NAMALWA (cell line): Measurements from ENCODE around the gene NUP214.
A peak's percentile ranks its signal among the peaks of the same experiment; 100 is the strongest.
"Not testable (repeated sequence)": the region's sequence is repeated elsewhere in the genome, so short reads cannot be mapped to it uniquely, and the experiment has no call there.

Source experiments
- DNase-seq: peaks from one replicate; pipeline ENCODE4 v3.0.0-alpha.2; 2015; ENCODE audit warnings: low spot score

The NUP214 gene

DNA sequence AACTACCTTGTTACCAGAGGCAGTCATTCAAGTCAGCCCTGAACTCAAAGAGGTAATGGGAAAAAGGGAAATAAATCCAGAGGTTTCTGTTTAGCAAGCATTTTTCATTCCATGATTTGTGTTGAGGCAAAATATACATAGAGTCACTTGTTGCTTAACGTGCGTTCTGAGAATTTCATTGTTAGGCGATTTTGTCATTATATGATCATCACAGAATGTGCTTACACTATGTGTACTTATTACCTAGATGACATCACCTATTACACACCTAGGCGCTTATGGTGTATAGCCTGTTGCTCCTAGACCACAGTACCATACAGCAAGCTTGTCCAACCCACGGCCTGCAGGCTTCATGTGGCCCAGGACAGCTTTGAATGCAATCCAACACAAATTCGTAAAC lies 36.2 kb downstream of the NUP214 start:
- DNase-seq, result no peak

DNA sequence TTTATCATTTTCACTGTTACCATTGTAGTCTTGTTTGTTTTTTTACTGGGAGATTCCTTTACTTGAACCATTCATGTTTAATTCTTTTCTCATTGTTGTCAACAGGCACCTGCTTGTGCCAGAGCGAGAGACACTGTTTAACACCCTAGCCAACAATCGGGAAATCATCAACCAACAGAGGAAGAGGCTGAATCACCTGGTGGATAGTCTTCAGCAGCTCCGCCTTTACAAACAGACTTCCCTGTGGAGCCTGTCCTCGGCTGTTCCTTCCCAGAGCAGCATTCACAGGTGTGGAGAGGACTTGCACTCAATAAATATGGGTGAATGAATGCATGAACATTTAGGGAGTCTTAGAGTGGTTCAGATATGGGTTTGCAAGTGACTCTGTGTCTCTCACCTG lies 37.5 kb downstream of the NUP214 start:
- DNase-seq, result no peak

DNA sequence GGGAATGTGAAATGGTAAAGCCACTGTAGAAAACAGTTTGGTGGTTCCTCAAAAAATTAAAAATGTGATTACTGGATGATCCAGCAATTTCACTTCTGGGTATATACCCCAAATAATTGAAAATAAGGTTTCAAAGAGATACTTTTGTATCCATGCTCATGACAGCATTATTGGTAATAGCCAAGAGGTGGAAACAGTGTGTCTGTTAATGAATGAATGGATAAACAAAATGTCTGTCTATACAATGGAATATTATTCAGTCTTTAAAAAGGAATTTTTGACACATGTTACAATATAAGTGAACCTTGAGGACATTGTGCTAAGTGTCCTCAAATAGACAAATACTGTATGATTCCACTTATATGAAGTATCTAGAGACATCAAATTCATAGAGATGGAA lies 40.1 kb downstream of the NUP214 start:
- DNase-seq, result no peak

DNA sequence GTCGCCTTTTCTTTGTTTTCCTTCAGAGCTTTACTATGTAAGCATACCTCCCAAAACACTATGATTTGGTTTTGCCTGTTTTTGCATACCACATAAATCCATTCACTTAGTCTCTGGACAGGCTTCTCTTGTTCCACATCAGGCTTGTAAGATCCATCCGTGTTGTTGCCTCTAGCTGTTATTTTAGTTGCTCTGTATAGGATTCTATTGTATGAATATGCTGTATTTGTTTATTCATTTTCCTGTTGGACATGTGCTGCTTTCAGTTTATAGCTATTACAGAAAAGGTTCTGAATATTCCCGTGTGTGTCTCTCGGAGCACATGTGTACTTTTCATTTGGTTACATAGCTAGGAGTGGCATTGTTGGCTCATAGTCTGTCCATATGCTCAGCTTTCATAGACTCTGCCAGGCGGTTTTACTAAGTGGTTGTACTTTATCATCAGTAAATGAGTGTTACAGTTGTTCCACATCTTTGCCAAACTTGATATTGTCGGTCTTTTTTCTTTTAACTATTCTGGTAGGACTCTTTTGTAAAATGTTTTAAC lies 41.8 kb downstream of the NUP214 start:
- DNase-seq, result no peak

DNA sequence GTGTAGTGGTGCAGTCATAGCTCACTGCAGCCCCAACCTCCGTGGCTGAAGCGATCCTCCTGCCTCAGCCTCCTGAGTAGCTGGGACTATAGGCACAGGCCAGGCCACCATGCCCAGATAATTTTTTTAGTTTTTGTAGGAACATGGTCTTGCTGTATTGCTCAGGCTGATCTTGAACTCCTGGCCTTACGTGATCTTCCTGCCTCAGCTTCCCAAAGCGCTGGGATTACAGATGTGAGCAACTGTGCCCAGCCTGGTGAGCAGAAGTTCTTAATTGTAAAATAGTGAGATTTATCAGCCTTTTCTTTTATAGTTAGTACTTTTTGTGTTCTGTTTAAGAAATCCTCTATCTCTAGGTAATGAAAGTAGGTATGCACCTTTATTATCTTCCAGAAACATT lies 42.5 kb downstream of the NUP214 start:
- DNase-seq, result no peak

DNA sequence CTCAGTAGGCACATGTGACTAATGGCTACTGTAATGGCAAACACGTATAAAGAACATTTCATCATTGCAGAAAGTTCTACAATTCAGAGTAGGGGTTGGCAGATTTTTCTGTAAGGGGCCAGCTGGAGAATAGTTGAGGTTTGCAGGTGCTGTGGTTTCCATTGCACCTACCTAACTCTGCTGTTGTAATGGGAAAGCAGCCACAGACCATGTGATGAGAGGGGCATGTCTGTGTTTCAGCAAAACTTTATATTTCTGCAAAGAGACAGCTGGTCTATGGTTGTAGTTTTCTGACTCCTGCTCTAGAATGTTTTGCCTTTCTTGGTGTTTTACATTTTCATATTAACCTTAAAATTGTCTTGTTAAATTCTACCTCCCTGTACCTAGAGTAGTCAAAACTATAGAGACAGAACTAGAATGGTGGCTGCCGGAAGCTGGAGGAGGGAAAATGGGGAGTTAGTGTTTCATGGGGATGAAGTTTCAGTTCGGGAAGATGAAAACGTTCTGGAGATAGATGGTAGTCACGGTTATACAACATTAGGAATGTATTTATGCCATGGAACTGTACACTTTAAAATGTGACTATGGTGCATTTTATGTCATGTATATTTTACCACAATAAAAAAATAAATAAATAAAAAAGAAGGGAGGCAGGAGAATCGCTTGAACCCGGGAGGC lies 44.3 kb downstream of the NUP214 start:
- DNase-seq, result no peak

DNA sequence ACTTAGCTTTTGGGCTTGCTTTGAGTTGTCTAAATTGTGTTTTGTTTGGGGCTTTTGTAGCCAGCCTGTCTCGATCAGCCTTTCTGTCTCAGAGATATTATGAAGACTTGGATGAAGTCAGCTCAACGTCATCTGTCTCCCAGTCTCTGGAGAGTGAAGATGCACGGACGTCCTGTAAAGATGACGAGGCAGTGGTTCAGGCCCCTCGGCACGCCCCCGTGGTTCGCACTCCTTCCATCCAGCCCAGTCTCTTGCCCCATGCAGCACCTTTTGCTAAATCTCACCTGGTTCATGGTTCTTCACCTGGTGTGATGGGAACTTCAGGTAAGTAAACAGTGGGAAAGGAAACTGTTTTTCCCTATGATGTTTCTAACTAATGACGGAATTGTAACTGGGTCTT lies 48.6 kb downstream of the NUP214 start:
- DNase-seq, result no peak

DNA sequence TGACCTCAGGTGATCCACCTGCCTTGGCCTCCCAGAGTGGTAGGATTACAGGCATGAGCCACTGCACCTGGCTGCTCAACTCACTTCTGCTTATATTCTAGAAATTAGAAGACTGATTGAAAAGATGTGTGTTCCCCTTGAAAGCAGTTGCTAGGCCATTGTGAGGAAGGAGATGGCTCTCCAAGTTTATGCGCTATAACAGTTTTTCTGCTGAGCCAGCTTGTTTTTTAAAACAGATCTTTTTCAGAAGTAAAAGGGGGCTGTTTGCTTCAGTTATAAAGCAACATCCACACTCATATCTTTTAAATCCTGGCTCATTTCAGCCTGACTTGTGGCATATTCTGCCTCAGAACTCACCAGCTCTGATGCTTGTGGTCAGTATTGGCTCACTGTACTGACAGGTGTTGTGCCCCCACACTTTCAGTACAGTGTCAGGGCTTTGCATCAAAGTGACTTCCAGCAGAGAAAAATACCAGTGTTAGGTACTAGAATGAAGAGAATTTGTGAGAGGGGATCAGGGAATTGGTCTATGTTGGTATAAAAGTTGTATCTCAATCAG lies 49.4 kb downstream of the NUP214 start:
- no peak for DNase-seq

DNA sequence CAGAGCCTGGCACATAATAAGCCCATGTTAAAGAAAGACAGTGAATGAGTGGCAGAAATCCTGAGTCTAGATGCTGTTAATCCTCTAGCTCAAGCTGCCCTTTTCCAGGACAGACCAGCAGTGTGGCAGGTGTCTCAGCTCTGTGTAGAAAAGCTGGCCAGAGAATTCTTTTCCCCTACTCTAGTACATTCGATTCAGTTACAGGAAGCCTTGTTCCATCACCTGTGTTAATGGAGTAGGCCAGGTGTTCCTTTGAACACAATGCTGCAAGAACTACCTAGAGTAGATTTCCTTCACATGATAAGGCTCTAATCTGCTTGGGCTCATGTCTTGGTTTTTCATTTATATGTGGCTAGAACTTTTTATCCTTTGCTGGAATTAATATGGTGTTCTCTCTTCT lies 52.5 kb downstream of the NUP214 start:
- DNase-seq, result no peak

DNA sequence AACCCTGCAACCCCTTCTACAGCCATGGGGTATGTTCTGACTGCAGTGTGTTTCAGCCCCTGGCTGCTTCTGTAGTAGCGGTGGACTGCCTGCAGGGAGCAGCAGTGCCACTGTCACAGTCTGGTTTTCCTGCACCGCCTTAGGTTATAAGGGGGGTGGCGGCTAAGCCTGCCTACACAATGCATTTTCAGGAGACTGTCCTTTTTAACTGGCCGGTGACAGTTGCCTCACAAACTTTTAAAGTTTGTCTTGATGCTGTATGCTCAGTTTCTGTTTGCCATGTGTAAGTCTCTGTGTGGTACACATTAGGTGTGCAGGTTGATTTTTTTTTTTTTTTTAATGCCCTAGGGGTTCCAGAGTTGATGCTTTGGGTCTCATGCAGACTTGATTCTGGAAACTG lies 53.0 kb downstream of the NUP214 start:
- DNase-seq, result peak; percentile 86

DNA sequence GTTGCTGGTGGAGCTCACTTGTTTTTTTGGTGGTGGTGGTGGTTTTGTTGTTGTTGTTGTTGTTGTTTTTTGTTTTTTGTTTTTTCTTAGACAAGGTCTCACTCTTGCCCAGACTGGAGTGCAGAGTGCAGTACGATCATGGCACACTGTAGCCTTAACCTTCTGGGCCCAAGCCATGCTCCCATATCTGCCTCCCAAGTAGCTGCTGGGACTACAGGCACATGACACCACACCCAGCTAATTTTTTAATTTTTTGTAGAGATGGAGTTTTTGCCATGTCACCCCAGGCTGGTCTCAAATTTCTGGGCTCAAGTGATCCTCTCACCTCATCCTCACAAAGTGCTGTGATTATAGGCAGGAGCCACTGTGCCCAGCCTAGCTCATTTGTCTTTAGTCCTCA lies 53.5 kb downstream of the NUP214 start:
- DNase-seq, result no peak

DNA sequence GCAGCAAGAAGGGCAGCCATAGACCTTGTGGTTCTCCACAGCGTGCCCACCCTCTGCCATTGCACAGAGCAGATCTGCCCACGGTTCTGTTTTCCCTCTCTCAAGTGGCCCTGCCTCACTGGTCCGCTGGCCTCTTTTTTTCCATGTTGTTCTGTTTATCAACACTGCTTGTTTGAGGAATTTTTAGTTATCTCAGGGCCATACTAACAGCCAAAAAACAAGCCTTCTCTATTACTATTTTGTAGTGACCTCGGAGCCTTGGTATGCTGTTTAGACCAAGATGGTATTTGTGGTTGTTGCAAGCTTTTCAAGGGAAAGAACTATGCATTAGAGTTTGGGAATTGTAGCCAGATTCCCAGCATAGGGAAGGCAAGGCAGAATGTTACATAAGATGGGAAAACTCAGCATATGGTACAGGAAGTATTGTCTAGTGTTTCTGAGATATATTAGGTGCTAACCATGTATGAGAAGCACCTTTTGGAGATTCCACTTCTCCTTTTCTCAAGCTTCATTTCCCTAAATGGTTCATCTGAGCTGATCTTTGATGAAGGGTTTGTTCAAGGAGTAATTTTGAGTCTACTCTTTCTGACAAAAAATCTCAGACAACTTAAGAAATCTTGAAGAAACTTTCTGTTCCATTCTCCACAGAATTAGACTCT lies 54.3 kb downstream of the NUP214 start:
- DNase-seq, result peak; percentile 41

DNA sequence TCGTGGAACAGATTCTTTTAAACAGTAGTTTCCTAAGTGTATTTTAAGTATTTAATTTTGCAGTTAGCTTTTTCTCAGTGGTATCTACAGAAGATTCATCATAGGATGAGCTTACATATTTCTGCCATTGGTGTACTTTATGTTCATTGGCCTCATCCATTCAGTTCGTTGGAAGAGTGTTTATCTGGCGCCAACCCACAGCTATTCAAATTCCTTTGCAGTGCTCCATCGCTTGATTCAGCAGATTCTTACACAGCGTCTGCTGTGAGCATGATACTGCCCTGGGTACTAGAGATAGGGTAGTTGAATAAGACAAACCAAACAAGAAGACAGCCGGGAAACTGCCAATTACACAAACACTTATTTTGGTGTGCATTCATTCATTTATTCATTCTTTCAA lies 55.1 kb downstream of the NUP214 start:
- DNase-seq, result no peak

DNA sequence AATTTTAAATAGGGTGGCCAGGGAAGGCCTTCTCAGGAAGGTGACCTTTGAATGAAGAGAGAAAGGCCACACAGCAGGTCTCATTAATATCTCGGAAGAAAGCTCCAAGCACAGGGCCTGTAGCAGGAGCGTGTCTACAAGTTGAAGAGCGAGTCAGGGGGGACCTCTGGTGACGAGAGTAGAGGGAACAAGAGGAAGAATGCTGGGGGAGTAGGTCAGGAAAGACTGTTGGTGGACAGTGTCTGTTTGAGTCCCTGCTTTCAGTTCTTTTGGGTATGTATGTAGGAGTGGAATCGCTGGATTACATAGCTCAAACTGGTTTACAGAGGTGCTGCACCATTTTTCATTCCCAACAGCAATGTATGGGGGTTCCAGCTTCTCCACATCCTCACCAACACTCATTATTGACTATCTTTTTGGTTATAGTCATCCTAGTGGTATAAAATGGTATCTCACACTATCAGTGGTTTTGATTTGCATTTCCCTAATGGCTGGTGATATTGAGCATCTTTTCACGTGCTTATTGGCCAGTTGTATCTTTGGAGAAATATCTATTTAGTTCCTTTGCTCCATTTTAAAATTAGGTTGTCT lies 55.8 kb downstream of the NUP214 start:
- peak; percentile 44 for DNase-seq

DNA sequence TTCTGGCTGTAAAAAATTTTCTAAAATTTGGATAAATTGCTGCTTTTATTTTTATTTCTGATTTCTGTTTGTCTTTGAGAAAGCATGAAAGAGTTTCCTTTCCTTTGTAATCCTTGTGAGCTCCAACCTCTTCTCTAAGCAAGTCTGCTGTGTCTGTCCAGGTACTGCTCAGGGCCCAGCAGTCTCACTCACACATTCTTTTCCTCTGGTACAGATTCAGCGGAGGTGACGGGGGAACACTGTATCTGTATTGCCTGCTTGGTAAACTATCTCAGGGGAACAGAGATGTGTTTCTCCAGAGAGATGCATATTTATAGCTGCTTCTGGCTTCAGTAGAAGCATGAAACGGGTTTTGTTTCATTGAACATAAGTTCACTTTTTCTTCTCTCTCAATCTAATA lies 60.5 kb downstream of the NUP214 start:
- no peak for DNase-seq

DNA sequence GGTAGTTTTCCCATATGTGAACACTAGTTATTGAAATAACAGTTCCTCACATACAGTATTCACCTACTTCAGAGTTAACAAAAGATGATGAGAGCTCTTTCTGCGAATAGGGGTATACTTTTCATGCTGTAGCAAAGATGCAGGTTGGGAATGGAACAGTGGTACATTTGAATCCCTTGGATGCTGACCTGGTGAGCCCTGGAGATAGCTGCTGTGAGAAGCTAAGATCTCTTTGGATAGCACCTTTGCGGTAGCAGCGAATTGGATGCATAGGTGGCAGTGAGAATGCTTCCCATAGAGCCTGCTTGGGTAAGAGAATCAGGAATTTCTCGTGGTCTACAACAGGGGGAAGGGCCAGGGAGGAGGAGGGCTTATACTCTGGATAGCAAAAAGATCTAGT lies 61.2 kb downstream of the NUP214 start:
- DNase-seq, result no peak

DNA sequence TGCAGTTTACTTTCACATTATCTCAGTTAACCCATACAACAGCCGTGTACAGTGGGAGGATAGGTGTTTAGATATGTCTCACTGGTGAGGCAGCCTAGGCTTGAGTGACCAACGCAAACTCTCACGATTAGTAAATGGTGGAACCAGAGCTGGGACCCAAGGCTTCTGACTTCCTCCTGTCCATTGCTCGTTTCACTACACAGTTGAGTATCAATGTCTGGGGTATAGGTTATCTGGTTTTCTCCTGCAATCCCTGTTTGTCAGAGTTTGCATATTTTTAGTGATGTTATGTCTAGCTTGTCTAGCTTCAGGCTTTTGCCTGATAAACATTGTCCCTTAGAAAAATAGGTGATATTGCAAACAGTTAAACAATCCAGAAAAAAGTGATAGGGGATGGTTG lies 62.6 kb downstream of the NUP214 start:
- no peak for DNase-seq

DNA sequence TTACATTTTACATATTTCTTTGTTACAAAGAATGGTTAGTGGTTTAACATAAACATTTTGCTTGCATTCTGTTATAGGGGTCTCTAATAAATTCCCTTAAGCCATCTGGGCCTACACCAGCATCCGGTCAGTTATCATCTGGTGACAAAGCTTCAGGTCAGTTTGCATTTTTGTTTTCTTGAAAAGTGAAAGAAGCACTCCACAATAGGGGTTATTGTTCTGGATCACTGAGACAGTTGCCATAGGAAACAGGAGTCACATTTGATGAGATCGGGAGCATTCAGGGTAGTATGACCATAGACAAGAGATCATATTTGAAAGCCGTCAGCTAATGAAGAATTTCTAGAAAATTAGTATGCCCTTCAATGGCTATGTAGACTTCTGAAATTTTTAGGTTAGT lies 63.6 kb downstream of the NUP214 start:
- DNase-seq, result no peak

DNA sequence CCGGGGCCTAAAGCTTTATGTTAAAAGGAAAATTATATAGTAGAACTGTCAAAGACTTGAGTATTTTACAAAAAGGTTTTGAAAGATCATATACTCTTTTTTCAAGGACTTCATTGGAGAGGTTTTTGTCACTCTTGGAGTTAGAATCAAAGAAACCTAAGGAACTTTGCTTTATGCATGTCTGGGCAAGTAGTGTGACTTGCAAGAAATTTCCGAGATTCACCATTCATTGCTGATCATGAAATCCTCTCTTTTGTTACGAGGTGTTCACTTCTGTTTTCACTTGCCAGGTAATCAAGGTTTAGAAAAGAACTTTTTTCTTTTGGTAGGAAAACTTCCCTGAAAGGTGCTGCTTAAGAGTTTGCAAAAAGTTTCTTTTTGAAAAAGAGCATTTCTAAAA lies 64.8 kb downstream of the NUP214 start:
- DNase-seq, result no peak

DNA sequence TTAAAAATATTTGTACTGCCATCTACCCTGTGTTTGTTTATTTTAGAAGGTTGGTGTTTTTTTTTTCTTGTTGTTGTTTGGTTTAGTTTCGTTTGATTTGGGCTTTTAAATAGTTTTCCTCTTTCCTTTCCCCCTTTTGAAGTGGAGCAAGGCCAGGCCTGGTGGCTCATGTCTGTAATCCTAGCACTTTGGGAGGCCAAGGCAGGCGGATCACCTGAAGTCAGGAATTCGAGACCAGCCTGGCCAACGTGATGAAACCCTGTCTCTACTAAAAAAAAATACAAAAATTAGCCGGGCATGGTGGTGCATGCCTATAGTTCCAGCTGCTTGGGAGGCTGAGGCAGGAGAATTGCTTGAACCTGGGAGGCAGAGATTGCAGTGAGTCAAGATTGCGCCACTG lies 65.6 kb downstream of the NUP214 start:
- not testable (repeated sequence) for DNase-seq

DNA sequence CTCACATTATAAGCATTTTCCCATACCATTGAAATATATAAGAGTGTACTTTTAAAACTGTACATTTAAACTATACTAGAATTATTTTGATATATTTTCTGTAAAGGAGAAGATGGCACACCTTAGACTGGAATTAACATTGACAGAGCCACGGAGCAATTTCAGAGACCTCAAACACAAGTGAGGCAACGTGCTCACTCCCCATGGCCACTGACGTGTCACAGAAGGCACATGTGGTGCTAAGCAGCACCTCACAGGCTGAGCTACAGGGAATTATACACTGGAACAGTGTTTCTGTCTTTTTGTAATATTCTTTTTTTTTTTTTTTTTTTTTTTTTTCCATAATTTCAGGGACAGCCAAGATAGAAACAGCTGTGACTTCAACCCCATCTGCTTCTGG lies 66.5 kb downstream of the NUP214 start:
- DNase-seq, result no peak

DNA sequence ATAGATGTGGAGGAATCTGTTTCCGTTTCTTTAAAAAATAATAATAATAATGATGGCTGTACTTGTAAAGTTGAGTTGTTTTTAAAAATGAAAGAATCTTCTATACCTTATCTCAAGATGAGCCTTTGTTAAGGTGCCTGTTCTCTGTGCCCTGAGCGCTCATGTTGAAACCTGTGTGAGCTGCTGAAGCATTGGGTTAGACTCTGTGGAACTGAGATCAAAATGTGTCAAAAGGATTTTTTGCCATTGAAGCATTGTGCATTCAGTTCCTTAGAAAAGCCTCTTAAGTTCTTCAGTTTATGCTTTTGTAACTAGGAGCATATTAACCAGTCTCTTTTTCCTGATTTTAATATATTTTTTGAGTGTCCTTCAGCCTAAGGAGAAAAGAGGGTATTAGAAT lies 67.7 kb downstream of the NUP214 start:
- DNase-seq, result no peak

DNA sequence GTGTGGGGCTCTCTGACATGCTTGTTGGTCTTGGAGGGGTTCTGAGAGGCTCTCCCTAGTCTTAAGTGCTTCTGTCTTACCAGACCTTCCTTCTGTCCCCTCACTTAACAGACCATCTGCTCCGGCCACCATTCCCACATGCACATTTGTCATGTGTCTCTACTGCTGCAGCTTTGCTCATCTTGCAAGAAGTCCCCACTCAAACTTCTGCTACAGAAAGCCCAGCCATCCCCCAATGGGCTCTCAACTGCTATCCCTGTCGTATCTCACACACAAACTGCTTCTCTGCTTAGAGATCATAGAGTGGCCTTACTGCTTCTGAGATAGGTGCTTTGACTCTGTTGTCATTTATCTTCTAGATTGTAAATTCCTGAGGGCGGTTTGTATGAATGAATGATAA lies 69.4 kb downstream of the NUP214 start:
- no peak for DNase-seq
